Pancreas (tissue), 10 donors: Measurements from ENCODE around the gene KDM3B. TPM values are rescaled to one million over a fixed set of nuclear protein-coding genes. Genes with fewer than 3 reads are reported as not detected.
A peak's percentile ranks its signal among the peaks of the same experiment; 100 is the strongest.

ENCODE experiments used
- ATAC-seq, 4 donors: fragments of 200-7000 bp; cut with Tn5 transposase; one replicate each; pipeline versions ENCODE4 v1.8.0 to v1.9.1; 2020; ENCODE audit warnings: mild to moderate bottlenecking in 4 of 4, moderate library complexity in 4 of 4
- DNase-seq, 6 donors: peaks; one replicate each; pipeline ENCODE4 v3.0.0-alpha.2; 2020
- FAIRE-seq: peaks from 2 replicates; lab custom pipeline; 2012; peaks lifted over from hg19 to GRCh38; lab: Jason Lieb, UNC
- H3K27ac ChIP-seq, 4 donors: fragments of 200-600 bp; sonication (generic); 1 replicate in 3 of 4; 2 replicates in 1 of 4; pipeline versions ENCODE4 v1.5.0 to v1.8.0; 2020
- H3K27me3 ChIP-seq, 4 donors: fragments of 200-600 bp; one replicate each; pipeline ENCODE4 v1.8.0; 2021
- H3K36me3 ChIP-seq, 3 donors: fragments of 200-600 bp; sonication (generic) in 1 of 3; one replicate each; pipeline versions ENCODE4 v1.5.0 to v1.8.0; 2020 to 2021
- H3K4me1 ChIP-seq, 3 donors: fragments of 200-600 bp; one replicate each; pipeline ENCODE4 v1.8.0; 2021
- H3K4me3 ChIP-seq, 4 donors: fragments of 200-600 bp; sonication (generic) in 2 of 4; one replicate each; pipeline versions ENCODE4 v1.5.0 to v1.8.0; 2020 to 2021
- H3K9me3 ChIP-seq, 4 donors: fragments of 200-600 bp; one replicate each; pipeline ENCODE4 v1.8.0; 2021
- CTCF ChIP-seq, 4 donors: fragments of 200-600 bp; sonication (generic) in 3 of 4; IDR thresholded peaks; one replicate each; pipeline versions ENCODE4 v1.5.0 to v1.8.0; 2021; ENCODE audit warnings: antibody characterized with exemption in 4 of 4
- WGBS, 2 donors: extraction: QIAGEN DNeasy Blood & Tissue Kit; methylation state at CpG; one replicate each; pipeline ENCODE4 v1.1.7; 2013; 5-methylcytosine and 5-hydroxymethylcytosine counted together
- intact Hi-C, 3 donors: fragments of 100-400 bp; cut with DNase I; formaldehyde crosslinking; loops; one replicate each; pipeline versions ENCODE4 v1.11.1 to v1.14.2; 2022
- polyA plus RNA-seq, 2 donors: library from polyadenylated mRNA; stranded (reverse); fragments of 200-250 nt; gene quantifications; one replicate each; pipeline ENCODE4 v1.2.3, GENCODE V29; 2013
- total RNA-seq, 6 donors: library from RNA; stranded (reverse); fragmentation: NEBNext Ultra II Directional in 4 of 6; extraction: Animal tissue kit (Norgen Biotek cat#: 25700) in 4 of 6; gene quantifications; one replicate each; pipeline versions ENCODE4 v1.2.1 to v1.2.4, GENCODE V29; 2021 to 2023
- donor health status: healthy with polysubstance abuse.
- donor health status: DM: no; HTN: no; CAD: no; lungs with moderate emphysema.
- donor health status: DM: no; HTN: no; CAD: no.
- donor health status: control.
- donor health status: control.
- donor health status: Bipolar disorder and iron deficiency.
- donor health status: DM: yes; HTN: yes; CAD: no.
- donor health status: DM: no; HTN: no; CAD: no.
- donor health status: DM: no; HTN: no; CAD: no.
- donor health status: DM: yes; HTN: yes; CAD: no.

KDM3B gene
- total and polyA plus RNA-seq, 8 donors = 14.3 to 38.3 (median 24.9) TPM

- intact Hi-C loops = no loop called here
Measured at GRCh38 chr5:138464008-138464387, 111.5 kb downstream of the KDM3B start.

DNA sequence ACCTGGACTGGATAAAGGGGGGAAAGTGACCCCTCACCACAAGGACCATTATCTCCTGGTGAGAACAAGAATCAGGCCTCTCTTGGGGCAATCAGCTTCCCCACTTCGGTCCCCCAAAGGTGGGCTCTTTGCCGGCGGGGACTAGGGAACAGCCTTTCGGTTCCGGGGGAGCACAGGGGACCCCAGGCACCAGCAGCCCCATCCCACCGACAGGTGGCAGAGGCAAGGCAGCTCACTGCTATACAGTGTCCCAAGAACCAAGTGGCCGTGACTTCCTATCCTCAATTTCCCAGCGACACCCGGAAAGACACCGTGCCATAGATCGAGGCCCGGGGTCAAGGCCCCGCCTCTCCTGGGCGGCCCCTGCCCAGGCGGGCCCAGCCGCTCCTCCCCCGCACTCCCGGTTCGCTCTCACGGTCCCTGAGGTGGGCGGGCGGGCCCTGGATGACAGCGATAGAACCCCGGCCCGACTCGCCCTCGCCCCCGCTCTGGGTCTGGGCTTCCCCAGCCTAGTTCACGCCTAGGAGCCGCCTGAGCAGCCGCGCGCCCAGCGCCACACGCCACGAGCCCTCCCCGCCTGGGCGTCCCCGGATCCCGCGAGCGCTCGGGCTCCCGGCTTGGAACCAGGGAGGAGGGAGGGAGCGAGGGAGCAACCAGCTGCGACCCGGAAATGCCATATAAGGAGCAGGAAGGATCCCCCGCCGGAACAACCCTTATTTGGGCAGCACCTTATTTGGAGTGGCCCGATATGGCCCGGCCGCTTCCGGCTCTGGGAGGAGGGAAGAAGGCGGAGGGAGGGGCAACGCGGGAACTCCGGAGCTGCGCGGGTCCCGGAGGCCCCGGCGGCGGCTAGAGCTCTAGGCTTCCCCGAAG is 112.1 kb downstream of the KDM3B start:
- H3K27ac ChIP-seq = peak overlapping the region; percentile 93 to 98 (median 96)
- peak in 2 of 4 donors; percentile 3 to 10 for TF ChIP-seq CTCF (IDR thresholded peaks at IDR 0.05)
- FAIRE-seq = no peak
- H3K4me3 ChIP-seq = peak overlapping the region; percentile 62 to 90 (median 74)
- 0% methylated on average over 56 to 64 of the region's 64 CpGs for WGBS, 2 donors
- intact Hi-C loops = no loop called here
- no peaks in the 10 kb centered on the region for H3K9me3 ChIP-seq
- no peaks in the 10 kb centered on the region for H3K36me3 ChIP-seq
- H3K4me1 ChIP-seq = peaks cover 4 to 16% (median 9%) of the 10 kb centered on the region in 3 donors
- ATAC-seq = peak; percentile 73 to 83 (median 82)
- no peaks in the 10 kb centered on the region for H3K27me3 ChIP-seq
- peak; percentile 92 to 99 (median 98) for DNase-seq

More at GRCh38 chr5:138464008-138464387, 111.5 kb downstream of the KDM3B start:
- ATAC-seq = peak; percentile 62 to 77 (median 76)
- no peak for FAIRE-seq
- Histone ChIP-seq H3K27me3 (no peaks in the 10 kb centered on the region), H3K36me3 (no peaks in the 10 kb centered on the region), H3K9me3 (no peaks in the 10 kb centered on the region), H3K27ac (peak overlapping the region; percentile 93 to 98 (median 96)), H3K4me3 (peak overlapping the region; percentile 62 to 90 (median 74)), H3K4me1 (peaks cover 4 to 16% (median 9%) of the 10 kb centered on the region in 3 donors)
- WGBS, 2 donors = 0% methylated on average over 20 to 34 of the region's 34 CpGs
- peak; percentile 93 to 99 (median 98) for DNase-seq
- peak; percentile 92 to 96 (median 94) for TF ChIP-seq CTCF (IDR thresholded peaks at IDR 0.05)

GRCh38 chr5:138465261-138466124 is 113.0 kb downstream of the KDM3B start, which contains the start of gene EGR1:
TSS of gene EGR1 (plus strand) at chr5:138465479. CDS start at chr5:138465762, 283 bp downstream.
- no peak for FAIRE-seq
- no peak for TF ChIP-seq CTCF (IDR thresholded peaks at IDR 0.05)
- WGBS, 2 donors = 0% methylated on average over 70 to 85 of the region's 85 CpGs
- Histone ChIP-seq H3K27ac (peak within 1 kb of the TSS; percentile 93 to 98 (median 96)), H3K27me3 (no peaks in the 10 kb centered on the region), H3K9me3 (no peaks in the 10 kb centered on the region), H3K4me3 (peak within 1 kb of the TSS; percentile 62 to 90 (median 74)), H3K4me1 (peaks cover 4 to 16% (median 9%) of the 10 kb centered on the region in 3 donors), H3K36me3 (no peaks in the 10 kb centered on the region)
- intact Hi-C loops = no loop called here
- peak; percentile 90 to 96 (median 94) for DNase-seq
- peak; percentile 49 to 66 (median 62) for ATAC-seq

GRCh38 chr5:138466125-138466899 is 113.8 kb downstream of the KDM3B start:
- DNase-seq (peak; percentile 72 to 86 (median 76)), ATAC-seq (peak; percentile 2 to 20 (median 6)), FAIRE-seq (no peak)
- Histone ChIP-seq H3K27me3 (no peaks in the 10 kb centered on the region), H3K9me3 (no peaks in the 10 kb centered on the region), H3K36me3 (no peaks in the 10 kb centered on the region), H3K27ac (peak overlapping the region; percentile 9 to 97 (median 32)), H3K4me1 (peaks cover 4 to 16% (median 9%) of the 10 kb centered on the region in 3 donors), H3K4me3 (peak overlapping the region; percentile 62 to 90 (median 74))
- TF ChIP-seq CTCF (IDR thresholded peaks at IDR 0.05) = no peak
- 4 to 5% methylated on average over 39 of the region's 39 CpGs for WGBS, 2 donors
- intact Hi-C loops = no loop called here
